Activated T-cell treated with anti-CD3 and anti-CD28 coated beads for 24 hours (primary cell): ENCODE results near the gene CDHR3.
"Not testable (repeated sequence)": the region's sequence is repeated elsewhere in the genome, so short reads cannot be mapped to it uniquely, and the experiment has no call there.

Source experiments
- DNase-seq: peaks from one replicate; pipeline ENCODE4 v3.0.0-alpha.2; 2020; ENCODE audit warnings: low read depth

Gene CDHR3

GRCh38 chr7:105971845-105972244 lies 8.8 kb downstream of the CDHR3 start:
- DNase-seq: no peak

- no peak for DNase-seq
Observed at GRCh38 chr7:105972276-105972675, 9.2 kb downstream of the CDHR3 start.

GRCh38 chr7:105974471-105974870 lies 11.4 kb downstream of the CDHR3 start:
- DNase-seq: no peak

DNA sequence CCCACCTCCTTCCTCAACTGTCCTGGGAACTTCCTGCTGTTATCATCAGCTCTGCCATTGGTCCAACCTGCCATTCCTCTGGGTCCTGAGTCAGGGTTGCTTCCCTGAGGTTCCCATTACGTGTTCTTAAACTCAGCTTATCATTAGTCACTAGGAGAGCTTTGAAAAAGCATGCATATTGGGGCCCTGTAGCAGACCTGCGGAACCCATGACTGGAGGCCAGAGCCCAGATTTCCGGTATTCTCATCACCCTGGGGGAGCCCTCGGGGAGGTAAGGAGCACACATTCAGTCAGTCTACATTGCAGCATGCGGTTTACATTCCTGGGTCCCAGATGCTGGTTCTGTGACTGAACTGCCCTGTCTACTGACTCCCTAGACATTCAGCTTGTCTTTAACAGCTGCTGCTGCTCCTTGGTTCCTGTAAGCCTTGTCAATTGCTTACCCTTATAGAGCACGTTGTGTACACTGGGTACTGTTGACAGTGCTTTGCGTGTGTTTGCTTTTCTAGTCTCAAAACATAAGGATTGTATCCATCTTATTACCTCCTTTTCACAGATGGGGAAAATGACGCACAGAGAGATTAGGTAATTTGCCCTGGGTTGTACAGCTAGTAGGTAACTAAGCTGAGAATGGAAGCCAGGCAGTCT lies 12.8 kb downstream of the CDHR3 start:
- DNase-seq: no peak

DNA sequence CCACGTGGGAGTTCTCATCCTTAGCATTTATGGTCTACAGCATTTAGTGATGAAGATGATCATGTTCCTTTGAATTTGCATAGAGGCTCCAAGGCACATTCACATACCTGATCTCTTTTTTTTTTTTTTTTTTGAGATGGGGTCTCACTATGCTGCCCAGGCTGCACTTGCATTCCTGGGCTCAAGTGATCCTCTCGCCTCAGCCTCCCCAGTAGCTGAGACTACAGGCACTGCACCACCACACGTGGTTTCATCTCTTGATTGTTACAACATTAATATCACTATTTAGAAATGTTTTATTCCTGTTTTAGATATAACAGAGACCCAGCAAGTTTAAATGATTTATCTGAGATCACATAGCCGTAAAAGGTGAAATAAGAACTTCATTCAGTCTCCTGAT lies 13.8 kb downstream of the CDHR3 start:
- no peak for DNase-seq

- DNase-seq: no peak
Observed at GRCh38 chr7:105978035-105978434, 15.0 kb downstream of the CDHR3 start.

DNA sequence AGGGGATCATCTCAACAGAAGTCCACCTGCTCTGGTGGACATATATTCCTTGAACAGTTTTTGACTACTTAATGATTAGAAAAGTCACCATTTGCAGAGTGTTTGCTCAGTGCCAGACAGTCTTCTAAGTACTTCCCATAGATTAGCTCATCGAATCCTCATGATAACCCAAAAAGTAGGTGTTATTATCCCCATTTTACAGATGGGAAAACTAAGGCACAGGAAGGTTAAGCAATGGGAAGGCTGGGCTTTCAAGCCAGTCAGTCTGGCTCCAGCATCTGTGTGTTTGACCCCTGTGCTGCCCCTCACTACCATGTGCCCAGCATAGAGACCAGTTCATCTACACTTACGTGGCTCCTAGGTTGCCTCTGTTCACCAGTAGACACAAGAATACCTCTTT lies 15.9 kb downstream of the CDHR3 start:
- no peak for DNase-seq

- DNase-seq: no peak
Observed at GRCh38 chr7:105979405-105979804, 16.3 kb downstream of the CDHR3 start.

- no peak for DNase-seq
Observed at GRCh38 chr7:105980645-105981396, 17.8 kb downstream of the CDHR3 start.

DNA sequence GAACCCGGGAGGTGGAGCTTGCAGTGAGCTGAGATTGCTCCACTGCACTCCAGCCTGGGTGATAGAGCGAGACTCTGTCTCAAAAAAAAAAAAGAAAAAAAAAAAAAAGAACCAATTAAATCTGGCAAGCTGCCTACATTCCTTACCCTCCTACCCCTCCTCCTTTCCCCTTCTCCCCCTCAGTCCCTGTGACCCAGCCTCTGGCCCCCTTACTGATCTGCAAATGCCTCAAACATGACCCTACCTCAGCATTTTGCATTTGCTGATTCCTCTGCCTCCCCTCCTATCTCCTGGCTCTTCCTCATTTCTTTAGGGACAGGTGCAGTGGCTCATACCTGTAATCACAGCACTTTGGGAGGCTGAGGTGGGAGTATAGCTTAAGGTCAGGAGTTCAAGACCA lies 19.3 kb downstream of the CDHR3 start:
- no peak for DNase-seq

GRCh38 chr7:105984808-105985207 lies 21.7 kb downstream of the CDHR3 start:
- not testable (repeated sequence) for DNase-seq

DNA sequence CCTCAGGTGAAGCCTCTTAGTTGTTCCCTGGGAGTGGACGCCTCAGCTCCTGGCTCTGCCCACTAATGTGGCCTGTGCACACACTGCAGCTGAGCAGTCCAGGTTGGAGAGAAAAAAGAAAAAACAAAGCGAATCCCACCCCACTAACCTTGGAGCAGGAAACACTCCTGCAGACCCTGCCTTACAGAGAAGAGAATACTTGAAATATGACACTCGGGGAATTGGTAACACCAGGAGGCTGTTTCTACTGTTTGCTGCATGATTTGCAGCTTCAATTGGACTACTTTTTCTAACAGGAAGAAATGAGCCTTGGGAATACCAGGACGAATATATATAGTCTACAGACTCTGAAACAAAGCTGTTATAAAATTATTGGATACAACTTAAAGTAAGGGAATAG lies 22.2 kb downstream of the CDHR3 start:
- no peak for DNase-seq

GRCh38 chr7:105985672-105986215 lies 22.7 kb downstream of the CDHR3 start:
- no peak for DNase-seq

DNA sequence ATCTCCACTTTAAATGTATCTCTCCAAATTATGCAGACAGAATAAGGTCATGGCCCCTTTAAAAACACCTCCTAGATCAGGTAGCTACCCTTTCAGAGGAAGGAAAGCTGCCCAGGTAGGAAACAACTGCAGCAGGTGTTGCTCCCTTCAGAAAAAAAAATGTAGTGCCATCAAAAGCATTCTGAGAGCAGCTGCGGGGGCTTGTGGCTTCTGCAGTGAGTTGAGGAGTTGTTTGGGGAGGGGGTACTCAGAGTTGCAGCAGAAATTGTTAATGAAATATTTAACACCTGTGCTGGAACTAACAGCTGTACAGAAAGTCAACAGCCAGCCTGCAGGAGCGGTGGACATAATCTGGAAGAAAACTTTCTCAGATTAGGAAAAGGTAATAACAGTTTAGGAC lies 24.0 kb downstream of the CDHR3 start:
- DNase-seq: no peak

DNA sequence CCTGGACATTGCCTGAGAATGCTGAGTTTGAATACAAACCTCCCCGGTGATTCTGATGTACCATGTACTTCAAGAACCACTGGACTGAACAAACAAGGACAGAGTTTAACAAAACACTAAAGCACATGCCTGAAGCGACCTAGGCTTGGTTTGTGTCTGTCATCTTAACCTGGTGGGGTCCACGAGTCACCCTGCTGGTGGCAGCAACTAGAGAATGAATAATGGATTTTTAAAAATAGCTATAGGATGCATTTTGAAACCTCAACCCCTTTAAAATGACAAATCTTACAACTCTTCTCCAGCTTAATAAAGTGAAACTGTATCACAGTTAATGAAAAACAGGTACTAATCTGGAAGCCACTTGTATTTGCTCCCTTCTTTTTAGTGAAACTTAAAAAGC lies 25.2 kb downstream of the CDHR3 start:
- no peak for DNase-seq

GRCh38 chr7:105989191-105989590 lies 26.1 kb downstream of the CDHR3 start:
- DNase-seq: no peak

DNA sequence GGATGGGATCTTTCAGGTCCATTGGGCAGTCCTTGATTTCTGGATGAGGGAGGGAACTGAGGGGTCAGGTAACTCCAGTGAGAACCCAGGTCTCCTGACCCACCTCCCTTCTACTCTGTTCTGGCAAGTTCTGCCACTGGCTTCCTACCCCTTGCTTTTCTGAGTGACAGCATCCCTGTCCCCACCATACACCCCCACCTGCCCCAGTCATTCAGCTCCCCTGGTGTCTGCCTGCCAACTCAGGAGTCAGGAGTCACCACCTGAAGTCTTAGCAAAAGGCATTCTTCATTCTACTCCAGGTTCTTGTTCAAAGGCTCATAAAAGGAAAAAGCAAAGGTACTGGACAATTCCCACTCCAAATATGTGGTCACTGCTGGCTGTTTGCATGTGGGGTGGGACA lies 26.6 kb downstream of the CDHR3 start:
- DNase-seq: no peak

DNA sequence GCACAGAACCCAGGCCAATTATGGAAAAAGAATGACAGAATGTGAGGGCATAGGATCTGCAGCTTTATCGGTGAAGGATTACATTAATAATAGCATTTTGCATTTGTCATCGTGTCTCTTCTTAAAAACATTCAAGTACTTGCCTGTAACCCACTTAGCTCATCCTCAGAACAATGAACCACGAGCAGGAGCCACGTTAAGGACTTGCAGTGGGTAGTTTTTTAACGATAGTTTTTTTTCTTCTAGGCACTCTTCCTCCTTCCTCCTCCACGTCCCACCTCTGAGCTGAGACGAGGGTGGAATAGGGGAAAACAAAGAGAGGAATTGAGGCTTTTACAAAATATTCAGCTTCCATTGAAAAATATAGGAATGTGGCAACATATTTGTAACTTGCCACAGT lies 27.1 kb downstream of the CDHR3 start:
- DNase-seq: no peak

DNA sequence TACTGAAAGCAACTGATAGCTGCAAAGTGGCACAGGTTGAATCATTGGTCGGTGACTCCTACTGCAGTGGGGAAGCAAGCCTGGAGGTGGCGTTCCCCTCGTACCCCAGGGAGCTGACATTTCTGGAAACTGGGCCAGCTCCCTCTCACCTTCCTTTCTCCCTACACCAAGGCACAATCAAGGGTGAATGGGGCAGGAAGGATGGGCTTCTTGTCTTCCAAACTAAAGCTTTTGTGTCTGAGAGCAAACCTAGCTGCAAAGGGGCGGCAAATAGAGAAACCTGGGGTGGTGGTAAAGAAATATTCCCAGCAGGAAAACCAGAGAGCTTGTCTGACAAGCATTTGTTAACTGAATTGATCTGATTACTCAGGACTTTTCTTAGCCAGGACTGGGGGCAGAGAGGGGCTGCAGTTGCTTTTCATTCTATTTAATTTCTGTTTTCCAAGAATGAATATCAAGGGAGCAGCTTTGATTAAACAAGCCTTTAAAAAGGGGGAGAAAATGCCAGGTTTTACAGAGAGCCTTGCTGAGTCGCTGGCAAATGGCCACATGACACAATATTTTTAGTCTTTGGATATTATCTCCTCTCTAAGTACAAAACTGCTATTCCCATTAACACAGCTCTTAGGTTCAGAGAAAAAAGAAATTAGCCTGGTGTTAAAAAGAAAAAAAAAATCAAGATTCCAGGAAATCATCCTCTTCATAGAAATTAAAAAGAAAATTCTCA lies 27.8 kb downstream of the CDHR3 start:
- no peak for DNase-seq

DNA sequence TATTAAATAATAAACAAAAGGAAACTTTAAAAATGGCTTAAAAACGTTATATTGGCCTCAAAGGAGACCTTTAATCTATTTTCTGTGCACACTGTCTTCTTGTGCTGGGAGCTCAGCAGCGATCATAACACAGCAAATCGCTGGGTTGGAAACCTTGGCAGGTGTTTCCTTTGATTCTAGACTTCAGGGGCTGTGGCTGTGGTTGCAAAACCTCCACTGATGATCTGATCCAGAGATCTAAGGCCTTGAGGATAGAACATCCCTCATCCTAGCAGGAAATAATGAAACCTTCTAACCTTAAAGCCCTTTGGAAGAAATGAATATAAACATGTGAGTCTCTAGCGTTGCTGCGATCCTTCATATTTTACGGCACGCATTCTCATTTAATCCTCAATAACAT lies 29.8 kb downstream of the CDHR3 start:
- DNase-seq: no peak

GRCh38 chr7:105996860-105997737 lies 34.0 kb downstream of the CDHR3 start:
- DNase-seq: no peak

GRCh38 chr7:105999256-105999655 lies 36.2 kb downstream of the CDHR3 start:
- no peak for DNase-seq
